ENCODE results near the gene CNGA3.
"Not testable (repeated sequence)": the region's sequence is repeated elsewhere in the genome, so short reads cannot be mapped to it uniquely, and the experiment has no call there.

DNA sequence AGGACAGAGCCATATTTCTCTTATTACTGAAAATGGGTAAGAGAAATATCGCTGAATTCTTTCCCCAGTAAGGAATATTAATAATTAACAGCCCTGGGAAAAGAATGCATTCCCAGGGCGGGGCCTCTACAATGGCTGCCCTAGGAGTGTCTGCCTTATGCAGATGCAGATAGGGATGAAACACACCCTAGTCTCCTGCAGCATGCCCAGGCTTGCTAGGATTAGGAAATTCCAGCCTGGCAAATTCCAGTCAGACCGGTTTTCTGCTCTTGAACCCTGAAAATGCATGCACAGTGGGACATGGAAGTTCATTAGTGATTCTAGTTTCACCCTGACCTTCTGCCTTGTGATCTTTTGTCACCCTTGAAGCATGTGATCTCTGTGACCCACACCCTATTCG, 89.4 kb downstream of the CNGA3 start:
- TF ChIP-seq, protein P1, sequence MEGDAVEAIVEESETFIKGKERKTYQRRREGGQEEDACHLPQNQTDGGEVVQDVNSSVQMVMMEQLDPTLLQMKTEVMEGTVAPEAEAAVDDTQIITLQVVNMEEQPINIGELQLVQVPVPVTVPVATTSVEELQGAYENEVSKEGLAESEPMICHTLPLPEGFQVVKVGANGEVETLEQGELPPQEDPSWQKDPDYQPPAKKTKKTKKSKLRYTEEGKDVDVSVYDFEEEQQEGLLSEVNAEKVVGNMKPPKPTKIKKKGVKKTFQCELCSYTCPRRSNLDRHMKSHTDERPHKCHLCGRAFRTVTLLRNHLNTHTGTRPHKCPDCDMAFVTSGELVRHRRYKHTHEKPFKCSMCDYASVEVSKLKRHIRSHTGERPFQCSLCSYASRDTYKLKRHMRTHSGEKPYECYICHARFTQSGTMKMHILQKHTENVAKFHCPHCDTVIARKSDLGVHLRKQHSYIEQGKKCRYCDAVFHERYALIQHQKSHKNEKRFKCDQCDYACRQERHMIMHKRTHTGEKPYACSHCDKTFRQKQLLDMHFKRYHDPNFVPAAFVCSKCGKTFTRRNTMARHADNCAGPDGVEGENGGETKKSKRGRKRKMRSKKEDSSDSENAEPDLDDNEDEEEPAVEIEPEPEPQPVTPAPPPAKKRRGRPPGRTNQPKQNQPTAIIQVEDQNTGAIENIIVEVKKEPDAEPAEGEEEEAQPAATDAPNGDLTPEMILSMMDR (IDR thresholded peaks at IDR 0.05) = not testable (repeated sequence)
- TF ChIP-seq POLR2A (IDR thresholded peaks at IDR 0.05) = not testable (repeated sequence)
